OCI-LY3 (cell line): ENCODE measurements around the gene NEB.
"Not testable (repeated sequence)": the region's sequence is repeated elsewhere in the genome, so short reads cannot be mapped to it uniquely, and the experiment has no call there.

ENCODE experiments used
- H2AFZ ChIP-seq: fragments of 200-600, 300-600 bp; shearing (Covaris generic); 2 replicates; pipeline ENCODE4 v1.6.0; 2014; ENCODE audit warnings: antibody characterized with exemption, low read depth, low read length
- H3K27ac ChIP-seq: fragments of 200-600, 300-600 bp; sonication (generic); 2 replicates; pipeline ENCODE4 v1.5.1; 2014; ENCODE audit warnings: mild to moderate bottlenecking, low read length, moderate library complexity, mixed read lengths
- H3K27me3 ChIP-seq: fragments of 200-600, 300-600 bp; sonication (generic); 2 replicates; pipeline ENCODE4 v1.6.1; 2014; ENCODE audit warnings: low read depth, low read length, mixed read lengths
- H3K36me3 ChIP-seq: fragments of 200-600, 300-600 bp; sonication (generic); replicated peaks from 2 replicates; pipeline ENCODE3; 2014; ENCODE audit warnings: low read depth, low read length, mixed read lengths
- H3K4me1 ChIP-seq: fragments of 300-600, 200-600 bp; sonication (generic); 2 replicates; pipeline ENCODE4 v1.6.1; 2014; ENCODE audit warnings: low read length, mixed read lengths
- H3K4me2 ChIP-seq: fragments of 200-600, 300-600 bp; sonication (generic); 2 replicates; pipeline ENCODE4 v1.6.1; 2014; ENCODE audit warnings: low read length, mixed read lengths
- H3K4me3 ChIP-seq: fragments of 300-600, 200-600 bp; sonication (generic); 2 replicates; pipeline ENCODE4 v1.5.1; 2014; ENCODE audit warnings: antibody characterized with exemption, mild to moderate bottlenecking, low read length, moderate library complexity
- H3K79me2 ChIP-seq: fragments of 300-600, 200-600 bp; shearing (Covaris generic); 2 replicates; pipeline ENCODE4 v1.6.1; 2014; ENCODE audit warnings: mild to moderate bottlenecking, low read length, mixed read lengths
- H3K9ac ChIP-seq: fragments of 300-600, 200-600 bp; shearing (Covaris generic); 2 replicates; pipeline ENCODE4 v1.6.0; 2014; ENCODE audit warnings: mild to moderate bottlenecking, low read length, moderate library complexity
- H3K9me3 ChIP-seq: fragments of 200-600, 300-600 bp; shearing (Covaris generic); 2 replicates; pipeline ENCODE4 v1.6.1; 2014; ENCODE audit warnings: low read length, mixed read lengths; ENCODE audit not compliant: insufficient read depth
- H4K20me1 ChIP-seq: fragments of 200-600, 300-600 bp; sonication (generic); 2 replicates; pipeline ENCODE4 v1.6.1; 2016; ENCODE audit warnings: low read length, mixed read lengths; ENCODE audit not compliant: insufficient read depth
- EZH2phosphoT487 ChIP-seq: fragments of 200-600 bp; shearing (Covaris generic); IDR thresholded peaks from 2 replicates; pipeline ENCODE4 v1.6.1; 2018; ENCODE audit warnings: antibody characterized with exemption, mixed run types, low read depth
- TF ChIP-seq, protein P1 (sequence below): fragments of 200-600, 300-600 bp; sonication (generic); IDR thresholded peaks from 2 replicates; pipeline ENCODE4 v1.5.1; 2014; ENCODE audit warnings: antibody characterized with exemption, low read length, low read depth

NEB gene

DNA sequence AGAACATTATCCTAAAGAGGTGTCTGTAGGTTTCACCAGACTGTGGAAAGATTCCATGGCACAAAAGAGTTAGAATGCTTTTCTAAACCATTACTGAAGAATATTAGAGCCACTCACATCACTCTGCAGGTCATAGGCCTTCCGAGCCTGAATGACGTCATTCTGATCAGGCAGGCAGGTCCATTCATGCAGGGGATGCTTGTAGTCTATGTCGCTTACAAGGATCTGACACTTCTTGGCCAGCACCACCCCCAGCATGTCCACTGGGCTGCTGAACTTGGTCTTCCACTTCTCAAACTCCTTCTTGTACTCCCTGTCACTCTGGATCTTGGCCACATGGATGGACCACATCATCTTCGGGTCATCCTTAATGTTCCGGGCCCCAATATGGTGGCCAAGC is 120.1 kb downstream of the NEB start:
- Histone ChIP-seq H3K79me2 (no peaks in the 10 kb centered on the region), H3K4me1 (peaks cover 16% of the 10 kb centered on the region), H3K9ac (no peak overlapping the region), H3K27ac (no peak overlapping the region), H2AFZ (no peak overlapping the region), H3K4me2 (no peak overlapping the region), H3K36me3 (no peaks in the 10 kb centered on the region), H3K9me3 (no peaks in the 10 kb centered on the region), H4K20me1 (no peaks in the 10 kb centered on the region), H3K4me3 (no peak overlapping the region), H3K27me3 (no peaks in the 10 kb centered on the region)
- TF ChIP-seq, protein P1, sequence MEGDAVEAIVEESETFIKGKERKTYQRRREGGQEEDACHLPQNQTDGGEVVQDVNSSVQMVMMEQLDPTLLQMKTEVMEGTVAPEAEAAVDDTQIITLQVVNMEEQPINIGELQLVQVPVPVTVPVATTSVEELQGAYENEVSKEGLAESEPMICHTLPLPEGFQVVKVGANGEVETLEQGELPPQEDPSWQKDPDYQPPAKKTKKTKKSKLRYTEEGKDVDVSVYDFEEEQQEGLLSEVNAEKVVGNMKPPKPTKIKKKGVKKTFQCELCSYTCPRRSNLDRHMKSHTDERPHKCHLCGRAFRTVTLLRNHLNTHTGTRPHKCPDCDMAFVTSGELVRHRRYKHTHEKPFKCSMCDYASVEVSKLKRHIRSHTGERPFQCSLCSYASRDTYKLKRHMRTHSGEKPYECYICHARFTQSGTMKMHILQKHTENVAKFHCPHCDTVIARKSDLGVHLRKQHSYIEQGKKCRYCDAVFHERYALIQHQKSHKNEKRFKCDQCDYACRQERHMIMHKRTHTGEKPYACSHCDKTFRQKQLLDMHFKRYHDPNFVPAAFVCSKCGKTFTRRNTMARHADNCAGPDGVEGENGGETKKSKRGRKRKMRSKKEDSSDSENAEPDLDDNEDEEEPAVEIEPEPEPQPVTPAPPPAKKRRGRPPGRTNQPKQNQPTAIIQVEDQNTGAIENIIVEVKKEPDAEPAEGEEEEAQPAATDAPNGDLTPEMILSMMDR: no peak
- TF ChIP-seq EZH2phosphoT487: no peak

DNA sequence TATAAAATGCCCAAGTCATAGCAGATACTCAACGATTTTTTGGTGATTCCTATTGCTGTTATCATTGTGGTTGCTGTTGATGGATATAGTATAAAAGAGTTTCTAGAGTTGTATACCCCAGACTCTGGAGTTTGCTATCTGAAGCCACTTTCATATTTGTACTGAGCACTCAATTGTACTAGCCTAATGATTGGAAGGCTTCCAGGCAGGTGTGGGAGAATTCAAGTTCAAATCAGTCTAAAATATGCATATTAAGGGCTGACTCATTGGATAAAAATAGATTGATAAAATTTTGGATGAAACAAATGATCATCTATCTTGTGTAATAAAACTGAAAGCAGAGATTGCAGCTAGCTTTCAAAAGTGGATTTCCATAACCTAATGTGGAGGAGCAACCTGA is 122.9 kb downstream of the NEB start:
- no peak overlapping the region for H3K9ac ChIP-seq
- H3K9me3 ChIP-seq: no peaks in the 10 kb centered on the region
- no peaks in the 10 kb centered on the region for H3K79me2 ChIP-seq
- H3K4me2 ChIP-seq: no peak overlapping the region
- TF ChIP-seq EZH2phosphoT487: no peak
- TF ChIP-seq, protein P1: no peak
- peaks cover 9% of the 10 kb centered on the region for H3K4me1 ChIP-seq
- no peak overlapping the region for H2AFZ ChIP-seq
- H3K27ac ChIP-seq: no peak overlapping the region
- H3K4me3 ChIP-seq: no peak overlapping the region
- H4K20me1 ChIP-seq: no peaks in the 10 kb centered on the region
- no peaks in the 10 kb centered on the region for H3K27me3 ChIP-seq
- no peaks in the 10 kb centered on the region for H3K36me3 ChIP-seq

DNA sequence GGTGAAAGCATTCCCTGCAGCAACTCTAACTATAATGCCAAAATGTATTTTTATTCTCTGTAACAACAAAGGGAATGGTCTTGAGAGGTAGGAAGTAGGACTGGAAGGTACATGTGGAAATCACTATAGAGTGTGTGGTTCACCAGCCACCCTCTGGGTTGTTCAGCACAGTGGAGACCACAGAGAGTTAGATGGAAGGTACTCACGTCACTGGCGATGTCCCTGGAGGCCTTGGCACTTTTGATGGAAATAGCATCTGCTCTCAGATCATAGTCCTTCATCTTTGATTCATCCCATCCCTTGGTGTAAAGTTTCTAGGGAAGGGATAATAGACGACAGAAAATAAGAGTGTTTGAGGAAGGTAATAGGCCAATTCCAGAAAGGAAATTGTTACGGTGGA is 124.0 kb downstream of the NEB start:
- Histone ChIP-seq H3K27me3 (no peaks in the 10 kb centered on the region), H4K20me1 (no peaks in the 10 kb centered on the region), H3K79me2 (no peaks in the 10 kb centered on the region), H2AFZ (no peak overlapping the region), H3K9ac (no peak overlapping the region), H3K36me3 (no peaks in the 10 kb centered on the region), H3K27ac (no peak overlapping the region), H3K4me3 (no peak overlapping the region), H3K4me1 (peaks cover 9% of the 10 kb centered on the region), H3K9me3 (no peaks in the 10 kb centered on the region), H3K4me2 (no peak overlapping the region)
- TF ChIP-seq, protein P1: no peak
- TF ChIP-seq EZH2phosphoT487: no peak

DNA sequence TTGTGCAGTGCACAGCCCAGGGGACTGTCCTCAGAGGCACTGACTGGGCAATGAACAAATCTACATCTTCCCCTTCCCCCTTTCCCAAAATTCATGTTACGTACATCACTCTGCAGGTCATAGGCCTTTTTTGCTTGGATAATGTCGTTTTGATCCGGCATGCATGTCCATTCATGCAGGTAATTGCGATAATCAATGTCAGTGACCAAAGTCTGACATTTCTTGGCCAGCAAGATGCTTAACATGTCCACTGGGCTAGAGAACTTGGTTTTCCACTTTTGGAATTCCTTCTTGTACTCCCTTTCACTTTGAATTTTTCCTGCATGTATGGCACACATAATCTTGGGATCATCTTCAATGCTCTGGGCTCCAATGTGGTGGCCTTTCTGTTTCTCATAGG is 124.6 kb downstream of the NEB start:
- Histone ChIP-seq H3K4me2 (no peak overlapping the region), H3K9ac (no peak overlapping the region), H3K9me3 (no peaks in the 10 kb centered on the region), H3K4me1 (peaks cover 9% of the 10 kb centered on the region), H3K27me3 (no peaks in the 10 kb centered on the region), H3K36me3 (no peaks in the 10 kb centered on the region), H3K4me3 (no peak overlapping the region), H3K79me2 (no peaks in the 10 kb centered on the region), H2AFZ (no peak overlapping the region), H4K20me1 (no peaks in the 10 kb centered on the region), H3K27ac (no peak overlapping the region)
- TF ChIP-seq, protein P1: no peak
- TF ChIP-seq EZH2phosphoT487: no peak

DNA sequence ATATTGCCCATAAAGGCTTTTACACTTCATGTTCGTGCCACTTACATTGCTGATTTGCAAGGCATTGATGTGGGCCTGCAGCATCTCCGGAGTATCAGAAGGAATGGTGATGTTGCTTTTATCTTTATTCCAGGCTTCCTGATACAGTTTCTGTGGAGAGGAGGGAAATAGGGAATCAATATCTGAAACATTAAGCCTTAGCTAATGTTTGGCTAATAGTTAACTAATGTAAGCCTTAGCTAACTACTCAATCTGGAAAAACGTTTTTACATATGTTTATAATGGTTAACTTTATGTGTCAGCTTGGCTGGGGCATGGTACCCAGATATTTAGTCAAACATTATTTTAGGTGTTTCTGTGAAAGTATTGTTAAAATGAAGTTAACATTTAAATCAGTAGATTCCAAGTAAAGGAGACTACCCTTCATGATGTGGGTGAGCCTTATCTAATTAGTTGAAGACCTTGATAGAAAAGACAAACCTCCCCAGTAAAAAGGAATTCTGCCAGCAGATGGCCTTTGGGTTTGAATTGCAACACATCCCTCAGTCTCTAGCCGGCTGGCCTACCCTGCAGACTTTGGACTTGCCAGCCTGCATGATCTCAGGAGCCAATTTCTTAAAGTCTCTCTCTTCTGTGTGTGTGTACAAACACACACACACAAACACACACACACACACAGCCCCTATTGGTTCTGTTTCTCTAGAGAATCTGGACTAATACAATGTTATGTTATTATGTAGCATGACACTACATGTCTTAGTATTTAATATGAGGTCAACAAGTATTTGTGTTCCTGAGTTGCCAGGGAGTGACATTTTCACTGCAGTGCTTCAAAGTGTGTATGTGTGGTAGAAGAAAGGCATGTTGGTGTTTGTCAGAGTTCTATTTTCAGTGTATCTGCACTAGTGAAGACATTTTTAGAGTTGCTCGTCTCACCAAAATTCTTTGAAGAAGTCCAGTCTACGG is 126.5 kb downstream of the NEB start:
- H3K27ac ChIP-seq, H3K79me2 ChIP-seq, H3K4me2 ChIP-seq, H3K27me3 ChIP-seq, H3K9me3 ChIP-seq, H3K9ac ChIP-seq, H3K4me3 ChIP-seq, H4K20me1 ChIP-seq, H3K4me1 ChIP-seq, H2AFZ ChIP-seq, H3K36me3 ChIP-seq: not testable (repeated sequence)

DNA sequence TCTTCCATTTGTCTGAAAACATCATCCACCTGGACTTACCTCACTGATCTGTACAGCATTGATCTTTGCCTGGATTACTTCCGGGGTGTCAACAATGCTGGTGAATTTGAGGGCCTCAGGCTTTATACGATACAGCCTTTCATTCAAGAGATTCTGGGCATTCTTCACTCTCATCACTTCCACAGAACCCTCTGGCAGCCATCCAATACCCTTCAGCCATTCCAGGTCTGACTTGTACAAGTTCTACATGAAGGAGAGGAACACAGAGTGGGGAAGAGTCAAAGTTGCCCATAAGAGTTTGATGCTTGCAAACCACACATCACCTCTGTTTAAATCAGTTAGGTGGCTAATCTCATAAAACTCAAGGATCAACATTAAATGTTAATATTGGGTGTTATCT is 130.7 kb downstream of the NEB start:
- not testable (repeated sequence) for H3K79me2 ChIP-seq, H3K27ac ChIP-seq, H3K4me2 ChIP-seq, H3K9me3 ChIP-seq, H4K20me1 ChIP-seq, H3K36me3 ChIP-seq, H3K27me3 ChIP-seq, H3K4me1 ChIP-seq, H3K9ac ChIP-seq, H2AFZ ChIP-seq, H3K4me3 ChIP-seq
